DMS 273 treated with DMSO at 0.1 percent for 48 hours (cell line): ENCODE data around the gene MOBP.

Experiments
- DNase-seq: peaks from one replicate; lab custom pipeline; 2025; lab: John Stamatoyannopoulos, UW

Gene MOBP

DNA sequence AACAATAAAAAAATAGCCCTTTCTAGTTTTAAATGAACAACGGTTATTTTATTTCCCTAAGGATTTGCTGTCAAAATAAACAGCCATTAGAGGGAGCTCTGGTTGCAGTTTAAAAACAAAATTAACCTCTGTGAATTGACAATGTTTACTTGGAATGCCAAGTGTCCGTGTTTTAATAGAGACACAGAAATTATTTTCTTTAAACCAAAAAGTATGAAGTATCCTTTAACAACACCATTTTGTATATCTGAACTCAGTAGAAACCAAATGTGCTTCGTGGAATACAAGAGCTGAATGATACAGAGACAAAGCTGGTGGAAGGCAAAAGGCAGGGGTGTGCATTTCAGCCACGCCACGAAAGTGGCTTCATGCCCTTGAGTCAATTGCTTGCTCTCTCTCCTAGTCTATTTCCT, 74.4 kb downstream of the MOBP start:
- no peak for DNase-seq

GRCh38 chr3:39542588-39542988, 75.1 kb downstream of the MOBP start:
- no peak for DNase-seq

GRCh38 chr3:39548282-39548681, 80.8 kb downstream of the MOBP start:
- DNase-seq: no peak

- no peak for DNase-seq
These were observed 83.0 kb downstream of the MOBP start for GRCh38 chr3:39550354-39551051.
